ENCODE results near the gene PUSL1. TPM values are rescaled to one million over a fixed set of nuclear protein-coding genes. Genes with fewer than 3 reads are reported as not detected.
A peak's percentile ranks its signal among the peaks of the same experiment; 100 is the strongest.

PUSL1 gene
- total and polyA plus RNA-seq, 5 donors from 2014 or later = 17.7 to 21.0 (median 18.9) TPM

- Histone ChIP-seq H3K4me3 (ENCODE audit: low read depth, low read length) (no peak overlapping the region), H3K9me3 (ENCODE audit: control insufficient read depth in 2 of 2, low read length in 2 of 2) (no peaks in the 10 kb centered on the region), H3K4me1 (ENCODE audit: control insufficient read depth, insufficient read depth, low read length, poor library complexity, severe bottlenecking) (no peaks in the 10 kb centered on the region), H3K36me3 (ENCODE audit: control insufficient read depth, insufficient read depth, low read length) (no peaks in the 10 kb centered on the region), H3K27ac (ENCODE audit: insufficient read depth, low read length, poor library complexity, severe bottlenecking) (no peak overlapping the region), H3K27me3 (ENCODE audit: control insufficient read depth, insufficient read depth, low read length) (no peaks in the 10 kb centered on the region)
- no peak overlapping the region for H3K4me3 Mint-ChIP-seq
- H3K27me3 Mint-ChIP-seq = no peaks in the 10 kb centered on the region
- H3K27ac Mint-ChIP-seq = no peak overlapping the region
- H3K4me1 Mint-ChIP-seq = no peaks in the 10 kb centered on the region
- ATAC-seq (ENCODE audit: low read depth in 2 of 2) (no peak), DNase-seq (no peak)
- H3K9me3 Mint-ChIP-seq = peaks cover 0 to 2% (median 0%) of the 10 kb centered on the region in 7 donors
- H3K36me3 Mint-ChIP-seq = no peaks in the 10 kb centered on the region
These were observed 26.7 kb upstream of the PUSL1 start for GRCh38 chr1:1281533-1282321.

DNA sequence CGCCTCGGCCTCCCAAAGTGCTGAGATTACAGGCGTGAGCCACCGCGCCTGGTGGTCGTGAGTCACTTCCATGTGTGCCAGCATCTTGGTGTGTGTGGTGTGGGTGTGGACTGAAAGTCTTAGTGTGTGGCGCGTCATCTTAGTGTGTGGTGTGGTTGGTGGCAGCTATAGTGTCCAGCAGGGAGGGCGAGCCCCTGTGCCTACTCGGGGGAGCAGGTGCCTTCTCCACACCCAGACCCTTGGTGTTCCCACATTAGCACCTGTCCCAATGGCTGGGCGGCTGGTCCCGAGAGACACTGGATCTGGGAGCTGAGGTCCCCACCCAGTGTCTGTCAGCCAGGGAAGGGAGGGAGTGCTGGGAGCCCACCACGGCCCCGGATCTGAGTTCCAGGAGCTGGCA lies 25.4 kb upstream of the PUSL1 start:
- H3K36me3 Mint-ChIP-seq = no peaks in the 10 kb centered on the region
- H3K27me3 Mint-ChIP-seq = no peaks in the 10 kb centered on the region
- H3K9me3 Mint-ChIP-seq = peaks cover 0 to 2% (median 0%) of the 10 kb centered on the region in 7 donors

DNA sequence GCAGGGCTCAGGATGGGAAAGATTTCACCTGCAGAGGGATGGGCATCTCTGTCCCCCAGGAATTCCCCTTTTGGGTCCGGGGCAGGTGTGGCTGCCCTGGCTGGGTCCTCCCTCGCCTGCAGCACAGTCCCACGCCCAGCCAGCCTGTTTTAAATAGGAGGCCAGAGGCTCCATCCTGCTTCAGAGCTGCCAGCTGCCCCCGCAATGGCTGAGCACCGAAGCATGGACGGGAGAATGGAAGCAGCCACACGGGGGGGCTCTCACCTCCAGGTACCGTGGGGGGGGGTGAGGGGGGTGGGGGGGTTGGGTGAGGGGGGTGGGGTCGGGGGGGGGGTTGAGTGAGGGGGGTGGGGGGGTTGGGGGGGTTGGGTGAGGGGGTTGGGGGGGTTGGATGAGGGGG lies 24.6 kb upstream of the PUSL1 start:
- no peak for ATAC-seq (ENCODE audit: low read depth in 2 of 2)
- peaks cover 0 to 2% (median 0%) of the 10 kb centered on the region in 7 donors for H3K9me3 Mint-ChIP-seq
- H3K9me3 ChIP-seq (ENCODE audit: control insufficient read depth in 2 of 2, low read length in 2 of 2) = no peaks in the 10 kb centered on the region

More for the DNA sequence above, 25.4 kb upstream of the PUSL1 start:
- H3K4me1 ChIP-seq (ENCODE audit: control insufficient read depth, insufficient read depth, low read length, poor library complexity, severe bottlenecking) = no peaks in the 10 kb centered on the region
- H3K27ac ChIP-seq (ENCODE audit: insufficient read depth, low read length, poor library complexity, severe bottlenecking) = no peak overlapping the region
- no peaks in the 10 kb centered on the region for H3K36me3 ChIP-seq (ENCODE audit: control insufficient read depth, insufficient read depth, low read length)
- H3K27me3 ChIP-seq (ENCODE audit: control insufficient read depth, insufficient read depth, low read length) = no peaks in the 10 kb centered on the region
- no peak overlapping the region for H3K4me3 Mint-ChIP-seq
- H3K27ac Mint-ChIP-seq = no peak overlapping the region
- ATAC-seq (ENCODE audit: low read depth in 2 of 2) (no peak), DNase-seq (no peak)
- H3K4me3 ChIP-seq (ENCODE audit: low read depth, low read length) = no peak overlapping the region
- no peaks in the 10 kb centered on the region for H3K4me1 Mint-ChIP-seq
- H3K9me3 ChIP-seq (ENCODE audit: control insufficient read depth in 2 of 2, low read length in 2 of 2) = no peaks in the 10 kb centered on the region

GRCh38 chr1:1284221-1285101 lies 23.9 kb upstream of the PUSL1 start:
- H3K4me1 Mint-ChIP-seq = no peaks in the 10 kb centered on the region
- Histone ChIP-seq H3K9me3 (ENCODE audit: control insufficient read depth in 2 of 2, low read length in 2 of 2) (no peaks in the 10 kb centered on the region), H3K4me1 (ENCODE audit: control insufficient read depth, insufficient read depth, low read length, poor library complexity, severe bottlenecking) (no peaks in the 10 kb centered on the region), H3K4me3 (ENCODE audit: low read depth, low read length) (no peak overlapping the region), H3K27ac (ENCODE audit: insufficient read depth, low read length, poor library complexity, severe bottlenecking) (no peak overlapping the region), H3K36me3 (ENCODE audit: control insufficient read depth, insufficient read depth, low read length) (no peaks in the 10 kb centered on the region), H3K27me3 (ENCODE audit: control insufficient read depth, insufficient read depth, low read length) (no peaks in the 10 kb centered on the region)
- H3K27ac Mint-ChIP-seq = no peak overlapping the region
- H3K27me3 Mint-ChIP-seq = no peaks in the 10 kb centered on the region
- no peak overlapping the region for H3K4me3 Mint-ChIP-seq
- no peak for DNase-seq
- H3K36me3 Mint-ChIP-seq = no peaks in the 10 kb centered on the region
- peaks cover 0 to 2% (median 0%) of the 10 kb centered on the region in 7 donors for H3K9me3 Mint-ChIP-seq
- no peak for ATAC-seq (ENCODE audit: low read depth in 2 of 2)

More for the DNA sequence above, 24.6 kb upstream of the PUSL1 start:
- Mint-ChIP-seq H3K4me1 (no peaks in the 10 kb centered on the region), H3K27ac (peak overlapping the region in 1 of 3 donors; percentile 20), H3K36me3 (no peaks in the 10 kb centered on the region), H3K27me3 (no peaks in the 10 kb centered on the region), H3K4me3 (no peak overlapping the region)
- Histone ChIP-seq H3K27me3 (ENCODE audit: control insufficient read depth, insufficient read depth, low read length) (no peaks in the 10 kb centered on the region), H3K36me3 (ENCODE audit: control insufficient read depth, insufficient read depth, low read length) (no peaks in the 10 kb centered on the region), H3K27ac (ENCODE audit: insufficient read depth, low read length, poor library complexity, severe bottlenecking) (no peak overlapping the region), H3K4me1 (ENCODE audit: control insufficient read depth, insufficient read depth, low read length, poor library complexity, severe bottlenecking) (no peaks in the 10 kb centered on the region), H3K4me3 (ENCODE audit: low read depth, low read length) (no peak overlapping the region)
- no peak for DNase-seq

DNA sequence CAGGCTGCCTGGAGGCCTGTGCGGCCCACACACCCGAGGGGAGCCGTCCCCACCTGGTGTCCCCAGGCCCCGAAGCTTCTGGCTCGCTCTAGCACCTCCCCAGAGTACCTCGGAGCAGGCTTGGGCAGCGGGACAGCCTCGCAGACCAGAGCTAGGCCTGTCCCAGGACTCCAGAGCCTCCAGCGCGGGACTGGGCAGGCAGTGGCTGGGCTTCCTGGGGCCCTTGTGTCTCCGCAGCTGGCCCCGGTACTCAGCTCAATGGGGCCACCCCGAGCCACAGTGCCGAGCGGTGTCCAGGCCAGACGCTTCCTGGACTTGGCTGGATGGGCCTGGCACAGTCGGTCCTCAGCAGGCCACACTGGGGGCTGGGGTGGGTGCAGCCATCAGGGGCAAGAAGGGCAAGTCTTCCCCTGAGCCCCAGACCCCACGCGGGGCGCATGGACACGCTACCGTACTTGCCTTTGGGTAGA lies 23.3 kb upstream of the PUSL1 start:
- Mint-ChIP-seq H3K4me1 (no peaks in the 10 kb centered on the region), H3K4me3 (no peak overlapping the region), H3K27ac (no peak overlapping the region), H3K9me3 (peaks cover 0 to 2% (median 0%) of the 10 kb centered on the region in 7 donors), H3K36me3 (no peaks in the 10 kb centered on the region), H3K27me3 (no peaks in the 10 kb centered on the region)
- no peak for ATAC-seq (ENCODE audit: low read depth in 2 of 2)
- no peaks in the 10 kb centered on the region for H3K27me3 ChIP-seq (ENCODE audit: control insufficient read depth, insufficient read depth, low read length)
- DNase-seq = no peak
- H3K4me3 ChIP-seq (ENCODE audit: low read depth, low read length) = no peak overlapping the region
- no peak overlapping the region for H3K27ac ChIP-seq (ENCODE audit: insufficient read depth, low read length, poor library complexity, severe bottlenecking)
- H3K4me1 ChIP-seq (ENCODE audit: control insufficient read depth, insufficient read depth, low read length, poor library complexity, severe bottlenecking) = no peaks in the 10 kb centered on the region
- no peaks in the 10 kb centered on the region for H3K36me3 ChIP-seq (ENCODE audit: control insufficient read depth, insufficient read depth, low read length)
- no peaks in the 10 kb centered on the region for H3K9me3 ChIP-seq (ENCODE audit: control insufficient read depth in 2 of 2, low read length in 2 of 2)

GRCh38 chr1:1285611-1286311 lies 22.6 kb upstream of the PUSL1 start:
- DNase-seq = no peak
- Mint-ChIP-seq H3K27ac (peak overlapping the region in 1 of 3 donors; percentile 48), H3K4me1 (no peaks in the 10 kb centered on the region), H3K9me3 (peaks cover 0 to 2% (median 0%) of the 10 kb centered on the region in 7 donors), H3K4me3 (peak overlapping the region in 1 of 4 donors; percentile 32), H3K27me3 (no peaks in the 10 kb centered on the region), H3K36me3 (no peaks in the 10 kb centered on the region)
- Histone ChIP-seq H3K27ac (ENCODE audit: insufficient read depth, low read length, poor library complexity, severe bottlenecking) (no peak overlapping the region), H3K36me3 (ENCODE audit: control insufficient read depth, insufficient read depth, low read length) (no peaks in the 10 kb centered on the region), H3K4me1 (ENCODE audit: control insufficient read depth, insufficient read depth, low read length, poor library complexity, severe bottlenecking) (no peaks in the 10 kb centered on the region), H3K9me3 (ENCODE audit: control insufficient read depth in 2 of 2, low read length in 2 of 2) (no peaks in the 10 kb centered on the region), H3K27me3 (ENCODE audit: control insufficient read depth, insufficient read depth, low read length) (no peaks in the 10 kb centered on the region), H3K4me3 (ENCODE audit: low read depth, low read length) (no peak overlapping the region)
- ATAC-seq (ENCODE audit: low read depth in 2 of 2) = no peak

Data from CD4-positive, CD25-positive, alpha-beta regulatory T cell (primary cell).